OCI-LY1 (cell line): Measurements from ENCODE around the gene WRNIP1.

Experiments
- H2AFZ ChIP-seq: fragments of 200-600 bp; sonication (generic), shearing (Covaris generic); 2 replicates; pipeline ENCODE4 v1.6.0; 2014; ENCODE audit warnings: antibody characterized with exemption, mild to moderate bottlenecking, low read length
- H3F3A ChIP-seq: fragments of 200-600 bp; sonication (generic), shearing (Covaris generic); 2 replicates; pipeline ENCODE4 v1.6.0; 2014; ENCODE audit warnings: mild to moderate bottlenecking, antibody characterized with exemption, low read length, moderate library complexity; ENCODE audit not compliant: insufficient read depth
- H3K27ac ChIP-seq: fragments of 200-600 bp; sonication (generic); 2 replicates; pipeline ENCODE4 v1.5.1; 2014; ENCODE audit warnings: low read length, mixed run types, mild to moderate bottlenecking, low read depth; ENCODE audit not compliant: poor library complexity, severe bottlenecking
- H3K27me3 ChIP-seq: fragments of 200-600 bp; sonication (generic); 2 replicates; pipeline ENCODE4 v1.6.0; 2014; ENCODE audit warnings: antibody characterized with exemption, mild to moderate bottlenecking, low read length, moderate library complexity; ENCODE audit not compliant: insufficient read depth
- H3K36me3 ChIP-seq: fragments of 200-600 bp; sonication (generic); 2 replicates; pipeline ENCODE4 v1.6.1; 2014; ENCODE audit warnings: mild to moderate bottlenecking, antibody characterized with exemption, low read length, moderate library complexity, mixed read lengths; ENCODE audit not compliant: insufficient read depth
- H3K4me1 ChIP-seq: fragments of 200-600 bp; sonication (generic); 2 replicates; pipeline ENCODE4 v1.5.1; 2014; ENCODE audit warnings: mild to moderate bottlenecking, low read length, moderate library complexity; ENCODE audit not compliant: insufficient read depth, severe bottlenecking
- H3K4me2 ChIP-seq: fragments of 200-600 bp; sonication (generic), shearing (Covaris generic); 2 replicates; pipeline ENCODE4 v1.6.1; 2014; ENCODE audit warnings: low read length
- H3K4me3 ChIP-seq: fragments of 200-600 bp; sonication (generic); 2 replicates; pipeline ENCODE4 v1.5.1; 2014; ENCODE audit warnings: low read length, low read depth, mild to moderate bottlenecking, mixed read lengths; ENCODE audit not compliant: poor library complexity, severe bottlenecking
- H3K79me2 ChIP-seq: fragments of 200-600 bp; shearing (Covaris generic); 2 replicates; pipeline ENCODE4 v1.6.1; 2016; ENCODE audit warnings: mixed run types, low read length, mixed read lengths; ENCODE audit not compliant: insufficient read depth
- H3K9ac ChIP-seq: fragments of 200-600 bp; sonication (generic), shearing (Covaris generic); 2 replicates; pipeline ENCODE4 v1.6.1; 2014; ENCODE audit warnings: mild to moderate bottlenecking, low read length, mixed read lengths
- H3K9me2 ChIP-seq: fragments of 200-600 bp; sonication (generic), shearing (Covaris generic); 2 replicates; pipeline ENCODE4 v1.6.1; 2014; ENCODE audit warnings: low read depth, mild to moderate bottlenecking, low read length, mixed read lengths
- H3K9me3 ChIP-seq: fragments of 200-600 bp; shearing (Covaris generic); 2 replicates; pipeline ENCODE4 v1.6.1; 2014; ENCODE audit warnings: low read length, mixed read lengths
- H4K20me1 ChIP-seq: fragments of 200-600 bp; sonication (generic), shearing (Covaris generic); 2 replicates; pipeline ENCODE4 v1.6.0; 2016; ENCODE audit warnings: mild to moderate bottlenecking, low read length; ENCODE audit not compliant: insufficient read depth
- CTCF ChIP-seq: fragments of 200-600 bp; sonication (generic), shearing (Covaris generic); IDR thresholded peaks from 2 replicates; pipeline ENCODE4 v1.5.1; 2017; ENCODE audit warnings: mild to moderate bottlenecking, antibody characterized with exemption, low read length, moderate library complexity, mixed read lengths
- EZH2 ChIP-seq: fragments of 200-600 bp; sonication (generic), shearing (Covaris generic); IDR thresholded peaks from 2 replicates; pipeline ENCODE4 v1.8.0; 2017; ENCODE audit warnings: borderline replicate concordance, mixed run types, mild to moderate bottlenecking, antibody characterized with exemption, low read length, moderate library complexity, mixed read lengths

WRNIP1 gene

GRCh38 chr6:2765166-2765895 lies at the start of gene WRNIP1:
TSS of gene WRNIP1 (plus strand) at chr6:2765393. CDS start at chr6:2765623, 230 bp downstream.
- Histone ChIP-seq H3K79me2 (peaks cover 41% of the 10 kb centered on the region), H3K9ac (peak within 1 kb of the TSS; percentile 76), H3K27me3 (no peaks in the 10 kb centered on the region), H4K20me1 (no peaks in the 10 kb centered on the region), H3K9me3 (no peaks in the 10 kb centered on the region), H3K4me1 (peaks cover 39% of the 10 kb centered on the region), H3K9me2 (no peaks in the 10 kb centered on the region), H3K4me3 (peak within 1 kb of the TSS; percentile 83), H3K36me3 (peaks cover 11% of the 10 kb centered on the region; the same call in 1 of the 2 replicates), H3F3A (no peaks in the 10 kb centered on the region), H2AFZ (peak within 1 kb of the TSS; percentile 1; the same call in 1 of the 2 replicates), H3K4me2 (peak within 1 kb of the TSS; percentile 89), H3K27ac (peak within 1 kb of the TSS; percentile 65)
- TF ChIP-seq CTCF, result peak; percentile 49
- no peak for TF ChIP-seq EZH2

- Histone ChIP-seq H3K9ac (no peak overlapping the region), H3K9me2 (no peaks in the 10 kb centered on the region), H3F3A (no peaks in the 10 kb centered on the region), H3K79me2 (no peaks in the 10 kb centered on the region), H3K4me3 (no peak overlapping the region), H3K4me2 (no peak overlapping the region), H3K27ac (no peak overlapping the region), H3K36me3 (no peaks in the 10 kb centered on the region), H3K4me1 (no peaks in the 10 kb centered on the region), H3K27me3 (no peaks in the 10 kb centered on the region), H2AFZ (no peak overlapping the region), H4K20me1 (no peaks in the 10 kb centered on the region), H3K9me3 (peaks cover 4% of the 10 kb centered on the region; the same call in 1 of the 2 replicates)
- no peak for TF ChIP-seq CTCF
- TF ChIP-seq EZH2, result no peak
Measured at GRCh38 chr6:2715737-2716136, 49.5 kb upstream of the WRNIP1 start.

- Histone ChIP-seq H3K27ac (no peak overlapping the region), H3K9me2 (no peaks in the 10 kb centered on the region)
- TF ChIP-seq EZH2 (no peak), CTCF (no peak)
Measured at GRCh38 chr6:2716936-2717700, 48.1 kb upstream of the WRNIP1 start.

More at GRCh38 chr6:2716936-2717700, 48.1 kb upstream of the WRNIP1 start:
- Histone ChIP-seq H3K36me3 (no peaks in the 10 kb centered on the region), H3K4me2 (no peak overlapping the region), H2AFZ (no peak overlapping the region), H3K27me3 (no peaks in the 10 kb centered on the region), H3F3A (no peaks in the 10 kb centered on the region), H3K9ac (no peak overlapping the region), H3K9me3 (no peaks in the 10 kb centered on the region), H3K4me3 (no peak overlapping the region), H4K20me1 (no peaks in the 10 kb centered on the region), H3K4me1 (no peaks in the 10 kb centered on the region), H3K79me2 (no peaks in the 10 kb centered on the region)
